Thyroid gland (tissue), 4 donors: ENCODE data around the gene DAGLA. TPM values are rescaled to one million over a fixed set of nuclear protein-coding genes. Genes with fewer than 3 reads are reported as not detected.

Experiments used
- DNase-seq, 2 donors: peaks; one replicate each; pipeline ENCODE4 v3.0.0-alpha.2; 2019
- H3K27ac ChIP-seq, 3 donors: fragments of 200-600 bp; sonication (generic); 1 replicate in 2 of 3; 2 replicates in 1 of 3; pipeline ENCODE4 v1.5.1; 2016 to 2019; ENCODE audit warnings: mild to moderate bottlenecking in 1 of 3, moderate library complexity in 1 of 3
- H3K27me3 ChIP-seq: fragments of 200-600 bp; sonication (generic); one replicate; pipeline ENCODE4 v1.5.1; 2019
- H3K36me3 ChIP-seq, 2 donors: fragments of 200-600 bp; sonication (generic); one replicate each; pipeline ENCODE4 v1.5.1; 2016 to 2019
- H3K4me1 ChIP-seq, 2 donors: fragments of 200-600 bp; sonication (generic); one replicate each; pipeline ENCODE4 v1.5.1; 2017 to 2019
- H3K4me3 ChIP-seq, 3 donors: fragments of 200-600 bp; sonication (generic); replicated peaks in 1 of 3; 1 replicate in 2 of 3; 2 replicates in 1 of 3; pipeline ENCODE4 v1.5.1; 2016; ENCODE audit warnings: mild to moderate bottlenecking in 1 of 3
- H3K9me3 ChIP-seq: fragments of 200-600 bp; sonication (generic); one replicate; pipeline ENCODE4 v1.5.1; 2017
- POLR2A ChIP-seq, 2 donors: fragments of 450-650 bp; IDR thresholded peaks; one replicate each; pipeline ENCODE4 v1.6.1; 2017; ENCODE audit warnings: antibody characterized with exemption in 2 of 2, mild to moderate bottlenecking in 2 of 2, moderate library complexity in 1 of 2
- WGBS, 2 donors: methylation state at CpG; one replicate each; pipeline ENCODE4 v1.1.5; 2017; 5-methylcytosine and 5-hydroxymethylcytosine counted together
- intact Hi-C: fragments of 100-400 bp; cut with DNase I; formaldehyde crosslinking; loops from one replicate; pipeline ENCODE4 v1.15.1; 2023
- total RNA-seq, 4 donors: library from RNA; depleted of rRNA; stranded (reverse); fragments of >200 nt; gene quantifications; one replicate each; pipeline ENCODE4 v1.2.3, GENCODE V29; 2016
- TF ChIP-seq, protein P1 (sequence below), 6 experiments: fragments of 200-600 bp in 3 of 6; fragments of 450-650 bp in 3 of 6; sonication (generic) in 3 of 6; IDR thresholded peaks; one replicate each; pipeline ENCODE4 v1.5.1; 2016 to 2019; ENCODE audit warnings: antibody characterized with exemption in 6 of 6, mild to moderate bottlenecking in 2 of 6, inconsistent platforms in 1 of 6, moderate library complexity in 1 of 6

DAGLA gene
- total RNA-seq, 4 donors from 2014 or later, result 1.7 to 2.8 (median 1.9) TPM

DNA sequence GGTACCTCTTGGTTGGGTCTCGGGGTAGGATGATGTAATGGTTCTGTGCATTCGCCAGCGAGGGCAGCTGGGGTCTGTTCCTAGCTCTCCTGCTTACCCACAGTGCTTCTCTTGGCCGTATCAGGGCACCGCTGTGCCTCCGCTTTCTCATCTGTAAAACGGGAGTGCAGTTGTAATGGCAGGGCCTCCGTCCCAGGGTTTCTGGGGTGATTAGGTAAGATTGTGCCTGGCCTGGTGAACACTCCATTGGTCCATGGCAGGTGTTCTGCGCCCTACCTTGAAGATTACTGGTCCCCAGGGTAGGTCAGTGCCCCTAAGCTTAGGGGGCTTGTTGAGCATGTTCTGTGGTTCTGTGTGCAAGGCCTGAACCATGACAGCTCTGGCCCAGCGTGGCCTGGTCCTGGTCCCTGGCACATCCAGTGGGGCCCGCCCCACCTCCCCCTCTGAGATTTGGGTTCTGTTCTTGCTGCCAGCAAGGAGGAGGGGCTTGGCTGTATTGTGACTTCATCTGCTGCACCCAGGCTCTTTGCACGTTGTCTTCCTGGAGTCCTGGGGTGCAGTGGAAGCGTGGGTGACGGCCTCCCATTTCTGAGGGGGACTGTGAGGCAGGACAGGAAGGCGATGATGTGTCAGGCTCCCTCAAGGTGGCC, 77.1 kb downstream of the DAGLA start:
- 86 to 89% methylated on average over 6 to 11 of the region's 15 CpGs for WGBS, 2 donors
- H3K4me1 ChIP-seq, result peaks cover 0 to 3% of the 10 kb centered on the region in 2 donors
- no peak for DNase-seq
- H3K9me3 ChIP-seq, result no peaks in the 10 kb centered on the region
- H3K36me3 ChIP-seq, result no peaks in the 10 kb centered on the region
- intact Hi-C loops, result no loop called here
- H3K27me3 ChIP-seq, result no peaks in the 10 kb centered on the region
- H3K4me3 ChIP-seq, result no peak overlapping the region
- H3K27ac ChIP-seq, result no peak overlapping the region
- TF ChIP-seq, protein P1, sequence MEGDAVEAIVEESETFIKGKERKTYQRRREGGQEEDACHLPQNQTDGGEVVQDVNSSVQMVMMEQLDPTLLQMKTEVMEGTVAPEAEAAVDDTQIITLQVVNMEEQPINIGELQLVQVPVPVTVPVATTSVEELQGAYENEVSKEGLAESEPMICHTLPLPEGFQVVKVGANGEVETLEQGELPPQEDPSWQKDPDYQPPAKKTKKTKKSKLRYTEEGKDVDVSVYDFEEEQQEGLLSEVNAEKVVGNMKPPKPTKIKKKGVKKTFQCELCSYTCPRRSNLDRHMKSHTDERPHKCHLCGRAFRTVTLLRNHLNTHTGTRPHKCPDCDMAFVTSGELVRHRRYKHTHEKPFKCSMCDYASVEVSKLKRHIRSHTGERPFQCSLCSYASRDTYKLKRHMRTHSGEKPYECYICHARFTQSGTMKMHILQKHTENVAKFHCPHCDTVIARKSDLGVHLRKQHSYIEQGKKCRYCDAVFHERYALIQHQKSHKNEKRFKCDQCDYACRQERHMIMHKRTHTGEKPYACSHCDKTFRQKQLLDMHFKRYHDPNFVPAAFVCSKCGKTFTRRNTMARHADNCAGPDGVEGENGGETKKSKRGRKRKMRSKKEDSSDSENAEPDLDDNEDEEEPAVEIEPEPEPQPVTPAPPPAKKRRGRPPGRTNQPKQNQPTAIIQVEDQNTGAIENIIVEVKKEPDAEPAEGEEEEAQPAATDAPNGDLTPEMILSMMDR (IDR thresholded peaks at IDR 0.05), result no peak
- no peak for TF ChIP-seq POLR2A (IDR thresholded peaks at IDR 0.05)

GRCh38 chr11:61760946-61761345, 80.8 kb downstream of the DAGLA start:
- no peak for DNase-seq
- Histone ChIP-seq H3K36me3 (no peaks in the 10 kb centered on the region), H3K27ac (no peak overlapping the region), H3K4me3 (no peak overlapping the region), H3K9me3 (no peaks in the 10 kb centered on the region), H3K27me3 (no peaks in the 10 kb centered on the region), H3K4me1 (no peaks in the 10 kb centered on the region)
- TF ChIP-seq, protein P1 (IDR thresholded peaks at IDR 0.05), result no peak
- no peak for TF ChIP-seq POLR2A (IDR thresholded peaks at IDR 0.05)
- WGBS, 2 donors, result 56 to 76% methylated on average over 7 to 13 of the region's 13 CpGs
- intact Hi-C loops, result no loop called here

DNA sequence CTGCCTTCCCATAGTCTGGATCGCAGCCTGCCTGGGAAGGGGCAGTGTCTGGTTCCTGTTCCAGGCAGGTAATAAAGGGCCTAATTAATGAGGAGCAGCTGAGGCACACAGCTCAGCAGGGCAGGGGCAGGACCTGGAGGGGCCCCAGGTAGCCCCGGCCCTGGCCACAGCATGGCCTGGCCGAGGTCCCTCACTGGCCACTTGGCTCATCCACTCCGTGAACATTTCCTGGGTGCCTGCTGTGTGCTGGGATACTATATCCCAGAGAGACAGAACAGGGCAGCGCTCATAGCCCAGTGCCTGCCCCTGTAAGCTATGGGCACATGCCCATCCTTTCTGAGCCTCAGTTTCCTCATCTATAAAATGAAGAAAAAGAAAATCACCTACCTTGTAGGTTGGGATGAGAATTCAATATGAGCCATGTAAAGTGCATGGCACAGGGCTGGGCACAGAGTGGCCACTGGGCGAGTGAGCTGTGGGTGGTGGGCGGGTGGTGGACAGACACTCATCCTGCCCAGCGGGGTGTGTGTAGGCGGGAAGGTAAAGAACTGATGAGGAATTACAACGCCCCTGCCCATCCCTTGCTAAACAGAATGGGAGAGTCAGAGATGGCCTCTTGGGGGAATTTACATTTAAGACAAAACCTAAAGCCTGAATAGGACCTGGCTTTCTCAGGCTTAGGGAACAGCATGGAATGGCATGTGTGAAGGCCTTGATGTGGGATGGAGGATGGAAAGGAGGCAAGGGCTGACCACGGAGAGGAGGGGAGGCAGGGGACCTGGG, 81.4 kb downstream of the DAGLA start:
- Histone ChIP-seq H3K9me3 (no peaks in the 10 kb centered on the region), H3K36me3 (no peaks in the 10 kb centered on the region), H3K4me3 (no peak overlapping the region), H3K4me1 (no peaks in the 10 kb centered on the region), H3K27me3 (no peaks in the 10 kb centered on the region), H3K27ac (no peak overlapping the region)
- intact Hi-C loops, result no loop called here
- no peak for DNase-seq
- TF ChIP-seq, protein P1 (IDR thresholded peaks at IDR 0.05), result no peak
- no peak for TF ChIP-seq POLR2A (IDR thresholded peaks at IDR 0.05)
- WGBS, 2 donors, result 79 to 84% methylated on average over 11 of the region's 11 CpGs

DNA sequence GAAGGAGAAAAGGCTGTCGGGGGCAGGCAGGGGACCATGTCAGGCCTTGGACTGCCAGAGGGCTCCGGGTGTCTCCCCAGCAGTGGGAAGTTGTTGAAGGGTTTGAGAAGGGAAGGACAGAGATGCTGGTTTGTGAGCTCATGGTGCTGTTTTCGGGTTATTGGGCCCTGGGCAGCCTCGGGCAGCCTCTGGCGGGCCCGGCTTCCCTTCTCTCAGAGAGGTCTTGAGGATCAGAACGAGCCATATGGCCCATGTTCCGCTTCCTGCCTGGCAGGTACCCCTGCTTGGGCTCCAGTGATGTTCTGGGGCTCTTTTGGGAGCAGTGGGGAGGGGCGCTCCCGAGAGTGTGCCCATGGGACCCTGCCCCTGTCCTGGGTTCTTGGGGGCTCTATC, 82.0 kb downstream of the DAGLA start:
- DNase-seq, result no peak
- Histone ChIP-seq H3K9me3 (no peaks in the 10 kb centered on the region), H3K4me3 (no peak overlapping the region), H3K27me3 (no peaks in the 10 kb centered on the region), H3K36me3 (no peaks in the 10 kb centered on the region), H3K27ac (no peak overlapping the region), H3K4me1 (no peaks in the 10 kb centered on the region)
- intact Hi-C loops, result no loop called here
- TF ChIP-seq, protein P1 (IDR thresholded peaks at IDR 0.05), result no peak
- no peak for TF ChIP-seq POLR2A (IDR thresholded peaks at IDR 0.05)
- WGBS, 2 donors, result 62 to 69% methylated on average over 3 to 8 of the region's 10 CpGs

GRCh38 chr11:61762798-61763197, 82.6 kb downstream of the DAGLA start:
- no peak overlapping the region for H3K27ac ChIP-seq
- DNase-seq, result no peak
- H3K36me3 ChIP-seq, result no peaks in the 10 kb centered on the region
- H3K27me3 ChIP-seq, result no peaks in the 10 kb centered on the region
- intact Hi-C loops, result no loop called here
- WGBS, 2 donors, result 46 to 59% methylated on average over 8 to 14 of the region's 15 CpGs
- H3K4me3 ChIP-seq, result no peak overlapping the region
- H3K9me3 ChIP-seq, result no peaks in the 10 kb centered on the region
- no peak for TF ChIP-seq POLR2A (IDR thresholded peaks at IDR 0.05)
- TF ChIP-seq, protein P1 (IDR thresholded peaks at IDR 0.05), result no peak
- no peaks in the 10 kb centered on the region for H3K4me1 ChIP-seq
